IMR-90 (cell line): ENCODE data around the gene CITED4. TPM values are rescaled to one million over a fixed set of nuclear protein-coding genes. Genes with fewer than 3 reads are reported as not detected.

Experiments
- ATAC-seq: fragments of 200-7000 bp; cut with Tn5 transposase; 2 replicates; pipeline ENCODE4 v1.9.1; 2020; ENCODE audit warnings: low read depth, mild to moderate bottlenecking, moderate library complexity
- BruUV-seq: library from RNA; stranded (reverse); fragments of 400-500 nt; replicated peaks from 2 replicates; lab custom pipeline; 2021; lab: Mats Ljungman, UMichigan
- CTCF ChIA-PET: fragments of 300-600 bp; formaldehyde crosslinking; extraction: SDS; loops from one replicate; lab custom pipeline; 2021; ENCODE audit warnings: antibody characterized with exemption; lab: Yijun Ruan, JAX
- POLR2A ChIA-PET: fragments of 300-600 bp; sonication (Branson Sonifier 250); formaldehyde crosslinking; loops from one replicate; lab custom pipeline; 2022; ENCODE audit warnings: antibody characterized with exemption; ENCODE audit not compliant: unreplicated experiment; lab: Charles Lee
- DNase-seq: peaks from one replicate; pipeline ENCODE4 v3.0.0; 2013
- H2AFZ ChIP-seq: replicated peaks from 2 replicates; pipeline ENCODE3; 2013; ENCODE audit warnings: low read length, mild to moderate bottlenecking; ENCODE audit not compliant: poor library complexity
- H2AK5ac ChIP-seq: 2 replicates; pipeline ENCODE4 v1.6.1; 2013; ENCODE audit warnings: low read depth, low read length, inconsistent platforms
- H2AK9ac ChIP-seq: replicated peaks from 2 replicates; pipeline ENCODE3; 2013; ENCODE audit warnings: mild to moderate bottlenecking, low read depth, low read length, moderate library complexity; ENCODE audit not compliant: poor library complexity
- H2BK120ac ChIP-seq: 2 replicates; pipeline ENCODE4 v1.6.1; 2013; ENCODE audit warnings: low read depth, low read length, inconsistent platforms
- H2BK15ac ChIP-seq: 3 replicates; pipeline ENCODE4 v1.6.1; 2013; ENCODE audit warnings: low read depth, low read length, inconsistent platforms
- H2BK20ac ChIP-seq: 2 replicates; pipeline ENCODE4 v1.6.1; 2013; ENCODE audit warnings: low read depth, mild to moderate bottlenecking, inconsistent platforms, low read length, moderate library complexity
- H2BK5ac ChIP-seq: 2 replicates; pipeline ENCODE4 v1.6.1; 2013; ENCODE audit warnings: mild to moderate bottlenecking, low read depth, low read length, inconsistent platforms; ENCODE audit not compliant: poor library complexity, severe bottlenecking
- H3K14ac ChIP-seq: replicated peaks from 2 replicates; pipeline ENCODE4 v1.6.1; 2013; ENCODE audit warnings: low read depth, low read length, inconsistent platforms
- H3K18ac ChIP-seq: 2 replicates; pipeline ENCODE4 v1.6.1; 2013; ENCODE audit warnings: low read depth, low read length, control low read depth
- H3K23ac ChIP-seq: 2 replicates; pipeline ENCODE4 v1.6.1; 2013; ENCODE audit warnings: low read depth, low read length, inconsistent platforms
- H3K27ac ChIP-seq: 2 replicates; pipeline ENCODE4 v1.5.1; 2013; ENCODE audit warnings: mild to moderate bottlenecking, control low read depth, low read length; ENCODE audit not compliant: insufficient read depth
- H3K27me3 ChIP-seq: 2 replicates; pipeline ENCODE4 v1.6.1; 2013; ENCODE audit warnings: low read length; ENCODE audit not compliant: control insufficient read depth, insufficient read depth
- H3K36me3 ChIP-seq: 2 replicates; pipeline ENCODE4 v1.6.1; 2013; ENCODE audit warnings: low read length, mixed read lengths; ENCODE audit not compliant: control insufficient read depth, insufficient read depth
- H3K4ac ChIP-seq: 2 replicates; pipeline ENCODE4 v1.6.1; 2013; ENCODE audit warnings: low read depth, low read length, inconsistent platforms
- H3K4me1 ChIP-seq: 2 replicates; pipeline ENCODE4 v1.6.1; 2013; ENCODE audit warnings: low read length, mixed read lengths; ENCODE audit not compliant: control insufficient read depth, insufficient read depth
- H3K4me2 ChIP-seq: 2 replicates; pipeline ENCODE4 v1.6.1; 2013; ENCODE audit warnings: low read depth, mild to moderate bottlenecking, control low read depth, low read length, moderate library complexity
- H3K4me3 ChIP-seq: 2 replicates; pipeline ENCODE4 v1.5.1; 2013; ENCODE audit warnings: low read depth, mild to moderate bottlenecking, control low read depth, low read length, moderate library complexity; ENCODE audit not compliant: insufficient read depth
- H3K56ac ChIP-seq: 2 replicates; pipeline ENCODE4 v1.6.1; 2013; ENCODE audit warnings: low read length, inconsistent platforms; ENCODE audit not compliant: insufficient read depth; ENCODE audit errors: extremely low read depth
- H3K79me1 ChIP-seq, 2 experiments: 2 replicates each; pipeline ENCODE4 v1.6.1; 2013; ENCODE audit warnings: low read length in 2 of 2, inconsistent platforms in 1 of 2, low read depth in 1 of 2
- H3K9ac ChIP-seq: 2 replicates; pipeline ENCODE4 v1.6.1; 2013; ENCODE audit warnings: low read depth, low read length, control low read depth
- H3K9me1 ChIP-seq: 2 replicates; pipeline ENCODE4 v1.6.1; 2013; ENCODE audit warnings: low read length, inconsistent platforms; ENCODE audit not compliant: insufficient read depth
- H3K9me3 ChIP-seq: 2 replicates; pipeline ENCODE4 v1.6.1; 2013; ENCODE audit warnings: low read length; ENCODE audit not compliant: control insufficient read depth, insufficient read depth
- H4K20me1 ChIP-seq: 2 replicates; pipeline ENCODE4 v1.6.1; 2013; ENCODE audit warnings: low read length, inconsistent platforms; ENCODE audit not compliant: insufficient read depth
- H4K5ac ChIP-seq: 2 replicates; pipeline ENCODE4 v1.6.1; 2013; ENCODE audit warnings: mild to moderate bottlenecking, low read depth, low read length, control low read depth
- H4K8ac ChIP-seq, 2 experiments: 2 replicates each; pipeline ENCODE4 v1.6.1; 2013; ENCODE audit warnings: low read depth in 2 of 2, low read length in 2 of 2, control low read depth in 1 of 2, inconsistent platforms in 1 of 2
- H4K91ac ChIP-seq: 2 replicates; pipeline ENCODE4 v1.6.1; 2013; ENCODE audit warnings: low read depth, low read length, inconsistent platforms; ENCODE audit not compliant: insufficient read depth
- BHLHE40 ChIP-seq: fragments of 150-350 bp; IDR thresholded peaks from 2 replicates; pipeline ENCODE4 v1.6.1; 2016; ENCODE audit warnings: mild to moderate bottlenecking, low read depth, low read length
- CEBPB ChIP-seq: IDR thresholded peaks from 2 replicates; pipeline ENCODE4 v1.6.1; 2012; ENCODE audit warnings: low read depth, low read length, improper control_type of control experiment
- CHD1 ChIP-seq: IDR thresholded peaks from 2 replicates; pipeline ENCODE4 v1.6.1; 2012; ENCODE audit warnings: low read depth, low read length, improper control_type of control experiment
- FOS ChIP-seq: fragments of 150-350 bp; IDR thresholded peaks from 2 replicates; pipeline ENCODE4 v1.6.1; 2016; ENCODE audit warnings: low read depth, low read length
- MAFK ChIP-seq: IDR thresholded peaks from 2 replicates; pipeline ENCODE4 v1.6.1; 2012; ENCODE audit warnings: low read depth, low read length, improper control_type of control experiment
- MAZ ChIP-seq: IDR thresholded peaks from 2 replicates; pipeline ENCODE4 v1.6.1; 2012; ENCODE audit warnings: low read depth, mild to moderate bottlenecking, low read length, improper control_type of control experiment, moderate library complexity, borderline replicate concordance
- MXI1 ChIP-seq: IDR thresholded peaks from 2 replicates; pipeline ENCODE4 v1.6.1; 2012; ENCODE audit warnings: low read depth, mild to moderate bottlenecking, low read length, moderate library complexity, borderline replicate concordance
- NFE2L2 ChIP-seq: fragments of 150-350 bp; IDR thresholded peaks from 2 replicates; pipeline ENCODE4 v1.6.1; 2016; ENCODE audit warnings: low read depth, mild to moderate bottlenecking, low read length
- POLR2A ChIP-seq: IDR thresholded peaks from 2 replicates; pipeline ENCODE4 v1.6.1; 2012; ENCODE audit warnings: mild to moderate bottlenecking, low read depth, low read length
- RAD21 ChIP-seq: IDR thresholded peaks from 2 replicates; pipeline ENCODE4 v1.6.1; 2012; ENCODE audit warnings: low read length, improper control_type of control experiment
- RCOR1 ChIP-seq: IDR thresholded peaks from 2 replicates; pipeline ENCODE4 v1.6.1; 2012; ENCODE audit warnings: mild to moderate bottlenecking, low read length, improper control_type of control experiment; ENCODE audit not compliant: insufficient replicate concordance
- RFX5 ChIP-seq: IDR thresholded peaks from 2 replicates; pipeline ENCODE4 v1.8.0; 2012; ENCODE audit warnings: low read depth, mild to moderate bottlenecking, low read length, moderate library complexity
- SMC3 ChIP-seq: fragments of 150-350 bp; IDR thresholded peaks from 2 replicates; pipeline ENCODE4 v1.6.1; 2016; ENCODE audit warnings: low read depth, mild to moderate bottlenecking, antibody characterized with exemption, low read length, moderate library complexity
- WGBS, 2 experiments: methylation state at CpG; one replicate each; pipeline versions ENCODE4 v1.1.5 to v1.1.7; 2013; ENCODE audit warnings: missing lambda C conversion rate in 2 of 2; ENCODE audit not compliant: insufficient read length in 1 of 2; ENCODE audit errors: extremely low coverage in 2 of 2; 5-methylcytosine and 5-hydroxymethylcytosine counted together
- dilution Hi-C: fragments of 300-500 bp; cut with HindIII; formaldehyde crosslinking; loops from one replicate; pipeline ENCODE4 v1.14.3; 2018; ENCODE audit warnings: low sequenced_read_pairs; ENCODE audit not compliant: unreplicated experiment
- in situ Hi-C: fragments of 300-500 bp; cut with MboI; formaldehyde crosslinking; loops from 3 replicates; pipeline ENCODE4 v1.14.3; 2019; ENCODE audit warnings: low sequenced_read_pairs, inconsistent platforms, mixed read lengths
- intact Hi-C: fragments of 100-400 bp; cut with micrococcal nuclease; formaldehyde crosslinking; loops from 2 replicates; pipeline ENCODE4 v1.10.0; 2022
- polyA plus RNA-seq, 3 experiments: library from polyadenylated mRNA; depleted of rRNA; stranded (reverse); fragments of >200 nt; gene quantifications; 2 replicates each; pipeline ENCODE4 v1.2.3, GENCODE V29; 2012; ENCODE audit warnings: low replicate concordance in 1 of 3
- total RNA-seq: library from RNA; depleted of rRNA; stranded (reverse); fragments of >200 nt; gene quantifications from 2 replicates; pipeline ENCODE4 v1.2.3, GENCODE V29; 2012
- TF ChIP-seq, protein P1 (sequence below): fragments of 150-350 bp; IDR thresholded peaks from 2 replicates; pipeline ENCODE4 v1.6.1; 2016; ENCODE audit warnings: low read depth, mild to moderate bottlenecking, low read length, moderate library complexity, borderline replicate concordance
- TF ChIP-seq, protein P2 (sequence below): fragments of 150-350 bp; IDR thresholded peaks from 2 replicates; pipeline ENCODE4 v1.6.1; 2017; ENCODE audit warnings: mild to moderate bottlenecking, antibody characterized with exemption, low read length, low read depth
- TF ChIP-seq, protein P3 (sequence below): conservative IDR thresholded peaks from 2 replicates; pipeline ENCODE4 v1.5.1; 2012; ENCODE audit warnings: mild to moderate bottlenecking, low read depth, low read length, improper control_type of control experiment

CITED4 gene
- total and polyA plus RNA-seq, 2 of the 4 experiments (the other 2 are of a cell fraction): under 0.01 to 1.6 TPM

DNA sequence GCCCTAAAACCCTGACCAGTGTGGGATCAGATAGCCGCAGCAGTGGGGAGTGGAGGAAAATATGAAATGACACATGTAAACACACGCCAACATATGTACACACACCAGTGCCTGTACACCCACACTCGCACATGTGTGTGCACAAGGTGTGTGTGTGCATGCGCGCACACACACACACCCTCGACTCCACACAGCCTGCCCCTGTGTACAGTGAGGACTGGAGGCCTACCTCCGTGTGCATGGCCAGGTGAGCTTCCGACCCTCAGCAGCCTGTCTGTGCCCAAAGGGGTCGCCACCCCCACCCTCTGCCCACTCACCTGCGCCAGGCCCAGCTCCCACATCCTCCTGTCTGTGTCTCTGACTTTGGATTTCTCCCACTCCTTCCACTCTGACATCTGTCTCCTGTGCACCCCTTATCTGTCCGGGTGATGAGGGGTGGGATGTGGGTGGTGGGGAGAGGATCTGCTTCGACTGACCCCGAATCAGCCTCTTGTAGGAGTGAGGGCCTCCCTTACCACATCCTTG, 31.7 kb downstream of the CITED4 start:
- Histone ChIP-seq H3K79me1 (no peaks in the 10 kb centered on the region), H2AK9ac (no peak overlapping the region), H3K4me2 (no peak overlapping the region), H3K14ac (no peak overlapping the region), H2BK20ac (no peak overlapping the region), H2AK5ac (no peak overlapping the region), H2AFZ (no peak overlapping the region), H3K4me3 (no peak overlapping the region), H3K27me3 (no peaks in the 10 kb centered on the region; the same call in 1 of the 2 replicates), H3K56ac (no peak overlapping the region), H3K18ac (no peak overlapping the region), H3K9ac (no peak overlapping the region), H3K9me1 (peaks cover 7% of the 10 kb centered on the region), H2BK15ac (no peak overlapping the region), H3K9me3 (no peaks in the 10 kb centered on the region), H4K20me1 (no peaks in the 10 kb centered on the region), H2BK120ac (no peak overlapping the region), H4K8ac (no peak overlapping the region), H3K27ac (no peak overlapping the region), H4K91ac (no peak overlapping the region), H3K36me3 (no peaks in the 10 kb centered on the region), H4K5ac (no peak overlapping the region), H3K4me1 (peaks cover 2% of the 10 kb centered on the region), H2BK5ac (no peak overlapping the region), H3K4ac (no peak overlapping the region), H3K23ac (no peak overlapping the region)
- dilution Hi-C loops (no loop called here), in situ Hi-C loops (no loop called here), intact Hi-C loops (no loop called here)
- ATAC-seq: no peak
- WGBS, 2 experiments: no CpG with 5 or more reads among the region's 13 CpGs
- no TSS peak for BruUV-seq
- no peak for DNase-seq
- TF ChIP-seq MXI1: no peak
- no peak for TF ChIP-seq MAZ
- no peak for TF ChIP-seq POLR2A
- TF ChIP-seq MAFK: no peak
- TF ChIP-seq, protein P1, sequence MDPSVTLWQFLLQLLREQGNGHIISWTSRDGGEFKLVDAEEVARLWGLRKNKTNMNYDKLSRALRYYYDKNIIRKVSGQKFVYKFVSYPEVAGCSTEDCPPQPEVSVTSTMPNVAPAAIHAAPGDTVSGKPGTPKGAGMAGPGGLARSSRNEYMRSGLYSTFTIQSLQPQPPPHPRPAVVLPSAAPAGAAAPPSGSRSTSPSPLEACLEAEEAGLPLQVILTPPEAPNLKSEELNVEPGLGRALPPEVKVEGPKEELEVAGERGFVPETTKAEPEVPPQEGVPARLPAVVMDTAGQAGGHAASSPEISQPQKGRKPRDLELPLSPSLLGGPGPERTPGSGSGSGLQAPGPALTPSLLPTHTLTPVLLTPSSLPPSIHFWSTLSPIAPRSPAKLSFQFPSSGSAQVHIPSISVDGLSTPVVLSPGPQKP: no peak
- TF ChIP-seq, protein P2, sequence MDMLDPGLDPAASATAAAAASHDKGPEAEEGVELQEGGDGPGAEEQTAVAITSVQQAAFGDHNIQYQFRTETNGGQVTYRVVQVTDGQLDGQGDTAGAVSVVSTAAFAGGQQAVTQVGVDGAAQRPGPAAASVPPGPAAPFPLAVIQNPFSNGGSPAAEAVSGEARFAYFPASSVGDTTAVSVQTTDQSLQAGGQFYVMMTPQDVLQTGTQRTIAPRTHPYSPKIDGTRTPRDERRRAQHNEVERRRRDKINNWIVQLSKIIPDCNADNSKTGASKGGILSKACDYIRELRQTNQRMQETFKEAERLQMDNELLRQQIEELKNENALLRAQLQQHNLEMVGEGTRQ: no peak
- TF ChIP-seq RAD21: no peak
- no peak for TF ChIP-seq NFE2L2
- no peak for TF ChIP-seq RCOR1
- TF ChIP-seq CEBPB: no peak
- TF ChIP-seq, protein P3, sequence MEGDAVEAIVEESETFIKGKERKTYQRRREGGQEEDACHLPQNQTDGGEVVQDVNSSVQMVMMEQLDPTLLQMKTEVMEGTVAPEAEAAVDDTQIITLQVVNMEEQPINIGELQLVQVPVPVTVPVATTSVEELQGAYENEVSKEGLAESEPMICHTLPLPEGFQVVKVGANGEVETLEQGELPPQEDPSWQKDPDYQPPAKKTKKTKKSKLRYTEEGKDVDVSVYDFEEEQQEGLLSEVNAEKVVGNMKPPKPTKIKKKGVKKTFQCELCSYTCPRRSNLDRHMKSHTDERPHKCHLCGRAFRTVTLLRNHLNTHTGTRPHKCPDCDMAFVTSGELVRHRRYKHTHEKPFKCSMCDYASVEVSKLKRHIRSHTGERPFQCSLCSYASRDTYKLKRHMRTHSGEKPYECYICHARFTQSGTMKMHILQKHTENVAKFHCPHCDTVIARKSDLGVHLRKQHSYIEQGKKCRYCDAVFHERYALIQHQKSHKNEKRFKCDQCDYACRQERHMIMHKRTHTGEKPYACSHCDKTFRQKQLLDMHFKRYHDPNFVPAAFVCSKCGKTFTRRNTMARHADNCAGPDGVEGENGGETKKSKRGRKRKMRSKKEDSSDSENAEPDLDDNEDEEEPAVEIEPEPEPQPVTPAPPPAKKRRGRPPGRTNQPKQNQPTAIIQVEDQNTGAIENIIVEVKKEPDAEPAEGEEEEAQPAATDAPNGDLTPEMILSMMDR: no peak
- TF ChIP-seq CHD1: no peak
- no peak for TF ChIP-seq SMC3
- TF ChIP-seq RFX5: no peak
- TF ChIP-seq BHLHE40: no peak
- no peak for TF ChIP-seq FOS
- ChIA-PET POLR2A (no interaction called here), CTCF (no interaction called here)
